SK-N-SH (cell line): ENCODE measurements around the gene BRMS1.

ENCODE experiments used
- ELF1 ChIP-seq: IDR thresholded peaks from 2 replicates; pipeline ENCODE4 v1.4.0; 2012
- EP300 ChIP-seq, 2 experiments: IDR thresholded peaks; 2 replicates each; pipeline versions ENCODE4 v1.4.0 to v1.6.1; 2012; ENCODE audit warnings: borderline replicate concordance in 1 of 2, low read depth in 1 of 2, low read length in 1 of 2
- EZH2phosphoT487 ChIP-seq: fragments of 200-600 bp; sonication (generic); IDR thresholded peaks from 2 replicates; pipeline ENCODE4 v1.6.1; 2017; ENCODE audit warnings: low read depth, mixed run types, mild to moderate bottlenecking, antibody characterized with exemption, moderate library complexity, borderline replicate concordance
- MAX ChIP-seq: IDR thresholded peaks from 2 replicates; pipeline ENCODE4 v1.4.0; 2012; ENCODE audit warnings: low read depth
- NFIC ChIP-seq: IDR thresholded peaks from 2 replicates; pipeline ENCODE4 v1.4.0; 2012; ENCODE audit warnings: borderline replicate concordance
- TF ChIP-seq, protein P1 (sequence below): fragments of 200-600 bp; sonication (generic); IDR thresholded peaks from 2 replicates; pipeline ENCODE4 v1.6.1; 2017; ENCODE audit warnings: antibody characterized with exemption, mild to moderate bottlenecking, moderate library complexity

DNA sequence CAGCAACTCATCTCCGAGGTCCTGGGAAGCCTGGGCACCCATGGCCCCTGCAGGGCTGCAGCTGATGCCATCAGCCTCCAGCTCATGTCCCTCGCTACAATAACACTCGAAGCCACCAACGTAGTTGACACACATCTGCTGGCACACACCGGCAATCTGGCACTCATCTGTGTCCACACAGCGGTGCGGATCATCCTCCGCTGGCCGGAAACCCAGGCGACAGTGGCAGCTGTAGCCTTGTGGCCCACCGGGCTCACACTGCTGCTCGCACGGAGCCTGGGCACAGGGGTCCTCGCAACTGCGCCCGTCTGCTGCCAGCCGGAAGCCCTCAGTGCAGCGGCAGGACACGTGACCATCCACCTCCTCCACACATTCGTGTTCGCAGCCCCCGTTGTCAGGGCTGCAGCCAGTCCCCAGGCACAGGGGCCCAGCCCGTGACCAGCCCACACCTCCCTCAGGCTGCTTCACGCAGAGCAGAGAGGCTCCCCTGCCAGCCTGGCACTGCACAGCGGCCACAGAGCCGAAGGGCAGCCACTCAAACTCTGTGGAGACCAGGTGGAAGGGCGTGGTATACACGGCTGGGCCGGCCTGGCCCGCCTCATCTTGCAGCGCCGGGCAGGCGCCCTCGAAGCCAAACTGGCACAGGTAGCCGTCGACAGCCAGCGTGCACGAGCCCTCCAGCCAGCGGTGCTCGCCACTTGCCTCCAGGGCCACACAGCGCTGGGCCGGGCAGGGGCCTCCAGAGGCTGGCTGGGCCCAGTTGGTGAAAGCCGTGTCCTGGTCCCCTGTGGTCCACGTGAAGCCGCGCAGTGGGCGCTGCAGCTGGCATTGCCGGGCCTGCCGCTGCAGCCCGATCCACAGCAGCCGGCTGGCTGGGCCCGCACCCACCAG is 28.7 kb downstream of the BRMS1 start:
- TF ChIP-seq NFIC = no peak
- TF ChIP-seq EZH2phosphoT487 = no peak
- TF ChIP-seq, protein P1, sequence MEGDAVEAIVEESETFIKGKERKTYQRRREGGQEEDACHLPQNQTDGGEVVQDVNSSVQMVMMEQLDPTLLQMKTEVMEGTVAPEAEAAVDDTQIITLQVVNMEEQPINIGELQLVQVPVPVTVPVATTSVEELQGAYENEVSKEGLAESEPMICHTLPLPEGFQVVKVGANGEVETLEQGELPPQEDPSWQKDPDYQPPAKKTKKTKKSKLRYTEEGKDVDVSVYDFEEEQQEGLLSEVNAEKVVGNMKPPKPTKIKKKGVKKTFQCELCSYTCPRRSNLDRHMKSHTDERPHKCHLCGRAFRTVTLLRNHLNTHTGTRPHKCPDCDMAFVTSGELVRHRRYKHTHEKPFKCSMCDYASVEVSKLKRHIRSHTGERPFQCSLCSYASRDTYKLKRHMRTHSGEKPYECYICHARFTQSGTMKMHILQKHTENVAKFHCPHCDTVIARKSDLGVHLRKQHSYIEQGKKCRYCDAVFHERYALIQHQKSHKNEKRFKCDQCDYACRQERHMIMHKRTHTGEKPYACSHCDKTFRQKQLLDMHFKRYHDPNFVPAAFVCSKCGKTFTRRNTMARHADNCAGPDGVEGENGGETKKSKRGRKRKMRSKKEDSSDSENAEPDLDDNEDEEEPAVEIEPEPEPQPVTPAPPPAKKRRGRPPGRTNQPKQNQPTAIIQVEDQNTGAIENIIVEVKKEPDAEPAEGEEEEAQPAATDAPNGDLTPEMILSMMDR = no peak
- no peak for TF ChIP-seq EP300 (IDR thresholded peaks at IDR 0.05; ENCODE audit: borderline replicate concordance in 1 of 2, low read depth in 1 of 2, low read length in 1 of 2)
- no peak for TF ChIP-seq ELF1
- TF ChIP-seq MAX = no peak
